ENCODE results near the gene GRAP2.

GRCh38 chr22:39995393-39996252 lies 94.7 kb downstream of the GRAP2 start:
- TF ChIP-seq CTCF (IDR thresholded peaks at IDR 0.05) (no peak), POLR2A (IDR thresholded peaks at IDR 0.05) (no peak)
